SK-N-SH (cell line): ENCODE measurements around the gene INS. TPM values are rescaled to one million over a fixed set of nuclear protein-coding genes. Genes with fewer than 3 reads are reported as not detected.

ENCODE experiments used
- CTCF ChIA-PET: fragments of 300-600, 350-600 bp; formaldehyde crosslinking; extraction: SDS; loops from one replicate; lab custom pipeline; 2021; lab: Yijun Ruan, JAX
- POLR2A ChIA-PET: fragments of 350-600 bp; sonication (Branson Sonifier 250); formaldehyde crosslinking; extraction: SDS; loops from one replicate; lab custom pipeline; 2020; ENCODE audit warnings: antibody characterized with exemption, inconsistent platforms; lab: Yijun Ruan, JAX
- DNase-seq: peaks from one replicate; pipeline ENCODE4 v3.0.0; 2012
- H2AFZ ChIP-seq: fragments of 200-600 bp; sonication (generic); 2 replicates; pipeline ENCODE4 v1.8.1; 2016; ENCODE audit warnings: antibody characterized with exemption, mild to moderate bottlenecking, low read depth
- H3F3A ChIP-seq: fragments of 200-600 bp; sonication (generic); replicated peaks from 2 replicates; pipeline ENCODE3; 2016; ENCODE audit warnings: antibody characterized with exemption, mild to moderate bottlenecking; ENCODE audit not compliant: insufficient read depth
- H3K27ac ChIP-seq, 2 experiments: fragments of 200-500 bp in 1 of 2; fragments of 200-600 bp in 1 of 2; sonication (Bioruptor generic) in 1 of 2; sonication (generic), shearing (Covaris generic) in 1 of 2; 2 replicates each; pipeline versions ENCODE4 v1.5.1 to v1.6.1; 2014 to 2016; ENCODE audit warnings: low read depth in 2 of 2, inconsistent platforms in 1 of 2, low read length in 1 of 2, mild to moderate bottlenecking in 1 of 2, mixed read lengths in 1 of 2
- H3K27me3 ChIP-seq: fragments of 200-600 bp; sonication (generic), shearing (Covaris generic); 2 replicates; pipeline ENCODE4 v1.6.1; 2016; ENCODE audit warnings: mixed run types; ENCODE audit not compliant: insufficient read depth
- H3K36me3 ChIP-seq, 2 experiments: fragments of 200-500 bp in 1 of 2; fragments of 200-600 bp in 1 of 2; sonication (Bioruptor generic) in 1 of 2; sonication (generic) in 1 of 2; replicated peaks in 1 of 2; 2 replicates each; pipeline versions ENCODE3 to v1.5.1; 2014 to 2016; ENCODE audit warnings: low read length in 1 of 2, mild to moderate bottlenecking in 1 of 2; ENCODE audit not compliant: insufficient read depth in 2 of 2, control insufficient read depth in 1 of 2
- H3K4me1 ChIP-seq, 2 experiments: fragments of 200-500 bp in 1 of 2; fragments of 200-600 bp in 1 of 2; sonication (Bioruptor generic) in 1 of 2; sonication (generic), shearing (Covaris generic) in 1 of 2; 2 replicates each; pipeline versions ENCODE4 v1.5.1 to v1.6.1; 2014 to 2016; ENCODE audit warnings: low read depth in 1 of 2, low read length in 1 of 2, mixed run types in 1 of 2; ENCODE audit not compliant: insufficient read depth in 2 of 2, control insufficient read depth in 1 of 2
- H3K4me2 ChIP-seq: fragments of 200-600 bp; sonication (generic), shearing (Covaris generic); 2 replicates; pipeline ENCODE4 v1.6.1; 2017; ENCODE audit warnings: mixed run types
- H3K4me3 ChIP-seq, 2 experiments: fragments of 200-500 bp in 1 of 2; fragments of 200-600 bp in 1 of 2; sonication (Bioruptor generic) in 1 of 2; sonication (generic), shearing (Covaris generic) in 1 of 2; 2 replicates each; pipeline versions ENCODE4 v1.5.1 to v1.8.1; 2014 to 2016; ENCODE audit warnings: low read depth in 2 of 2, inconsistent platforms in 1 of 2, low read length in 1 of 2, mild to moderate bottlenecking in 1 of 2, mixed read lengths in 1 of 2, moderate library complexity in 1 of 2
- H3K79me2 ChIP-seq: fragments of 200-600 bp; sonication (generic); 2 replicates; pipeline ENCODE4 v1.8.1; 2017; ENCODE audit warnings: mild to moderate bottlenecking; ENCODE audit not compliant: insufficient read depth
- H3K9ac ChIP-seq: fragments of 200-600 bp; sonication (generic); 2 replicates; pipeline ENCODE4 v1.6.1; 2017; ENCODE audit warnings: mixed run types
- H3K9me2 ChIP-seq: fragments of 200-600 bp; sonication (generic); 2 replicates; pipeline ENCODE4 v1.6.1; 2017; ENCODE audit warnings: mixed run types
- H3K9me3 ChIP-seq: fragments of 200-600 bp; sonication (generic); 2 replicates; pipeline ENCODE4 v1.6.1; 2017; ENCODE audit warnings: mixed run types, mild to moderate bottlenecking, moderate library complexity
- H4K20me1 ChIP-seq: fragments of 200-600 bp; sonication (generic); 2 replicates; pipeline ENCODE4 v1.6.1; 2017; ENCODE audit warnings: mild to moderate bottlenecking, mixed run types; ENCODE audit not compliant: insufficient read depth
- CHD2 ChIP-seq: fragments of 150-350 bp; IDR thresholded peaks from 2 replicates; pipeline ENCODE4 v1.6.1; 2018; ENCODE audit warnings: low read length; ENCODE audit not compliant: partially characterized antibody
- EP300 ChIP-seq, 2 experiments: IDR thresholded peaks; 2 replicates each; pipeline versions ENCODE4 v1.4.0 to v1.6.1; 2012; ENCODE audit warnings: borderline replicate concordance in 1 of 2, low read depth in 1 of 2, low read length in 1 of 2
- EZH2phosphoT487 ChIP-seq: fragments of 200-600 bp; sonication (generic); IDR thresholded peaks from 2 replicates; pipeline ENCODE4 v1.6.1; 2017; ENCODE audit warnings: low read depth, mixed run types, mild to moderate bottlenecking, antibody characterized with exemption, moderate library complexity, borderline replicate concordance
- MEF2A ChIP-seq: IDR thresholded peaks from 2 replicates; pipeline ENCODE4 v1.4.0; 2012; ENCODE audit warnings: low read depth, borderline replicate concordance
- NFIC ChIP-seq: IDR thresholded peaks from 2 replicates; pipeline ENCODE4 v1.4.0; 2012; ENCODE audit warnings: borderline replicate concordance
- POLR2AphosphoS5 ChIP-seq: IDR thresholded peaks from 2 replicates; pipeline ENCODE4 v1.6.1; 2012; ENCODE audit warnings: low read depth, low read length
- RCOR1 ChIP-seq: fragments of 150-350 bp; IDR thresholded peaks from 2 replicates; pipeline ENCODE4 v1.6.1; 2017; ENCODE audit warnings: antibody characterized with exemption, low read length
- SMC3 ChIP-seq: IDR thresholded peaks from 2 replicates; pipeline ENCODE4 v1.6.1; 2012; ENCODE audit warnings: low read depth, low read length, improper control_type of control experiment
- TCF12 ChIP-seq: IDR thresholded peaks from 2 replicates; pipeline ENCODE4 v1.4.0; 2012
- YY1 ChIP-seq: IDR thresholded peaks from 2 replicates; pipeline ENCODE4 v1.4.0; 2012; ENCODE audit warnings: low read depth, mild to moderate bottlenecking
- WGBS: methylation state at CpG from one replicate; pipeline ENCODE4 v1.1.6; 2017; ENCODE audit warnings: low lambda C conversion rate; 5-methylcytosine and 5-hydroxymethylcytosine counted together
- polyA plus RNA-seq, 3 experiments: library from polyadenylated mRNA; depleted of rRNA; stranded (reverse); fragments of >200 nt; gene quantifications; 2 replicates each; pipeline ENCODE4 v1.2.3, GENCODE V29; 2012
- TF ChIP-seq, protein P1 (sequence below): fragments of 200-600 bp; sonication (generic); IDR thresholded peaks from 2 replicates; pipeline ENCODE4 v1.6.1; 2017; ENCODE audit warnings: antibody characterized with exemption, mild to moderate bottlenecking, moderate library complexity
- TF ChIP-seq, protein P2 (sequence below): IDR thresholded peaks from 2 replicates; pipeline ENCODE4; 2012
- TF ChIP-seq, protein P3 (sequence below): fragments of 150-350 bp; IDR thresholded peaks from 2 replicates; pipeline ENCODE4 v1.6.1; 2016; ENCODE audit warnings: mild to moderate bottlenecking, low read depth, low read length
- TF ChIP-seq, protein P4 (sequence below): IDR thresholded peaks from 2 replicates; pipeline ENCODE4 v1.6.1; 2012; ENCODE audit warnings: mild to moderate bottlenecking, low read depth, low read length, moderate library complexity

Gene INS
- polyA plus RNA-seq, 1 of the 3 experiments (the other 2 are of a cell fraction), result not detected

GRCh38 chr11:2158966-2159365 lies 2.0 kb downstream of the INS start:
- Histone ChIP-seq H3K4me2 (no peak overlapping the region), H3K9me3 (no peaks in the 10 kb centered on the region), H3K27ac (no peak overlapping the region), H3K4me3 (no peak overlapping the region), H3K79me2 (no peaks in the 10 kb centered on the region), H2AFZ (no peak overlapping the region), H3K4me1 (peaks cover 0 to 18% of the 10 kb centered on the region in 2 experiments; a peak in 1 of 4 replicates), H3K36me3 (no peaks in the 10 kb centered on the region), H3K9ac (no peak overlapping the region), H3K9me2 (no peaks in the 10 kb centered on the region), H3K27me3 (no peaks in the 10 kb centered on the region), H3F3A (no peaks in the 10 kb centered on the region), H4K20me1 (no peaks in the 10 kb centered on the region)
- CTCF ChIA-PET, result interaction anchor here (1.6 to 25.3 kb wide), 9 partner anchors 8 to 519 kb away, joined by 3 to 1098 read pairs (median 230); partner anchors contain the start of genes SYT8, TH and TNNI2
- 70% methylated on average over 7 of the region's 10 CpGs for WGBS
- DNase-seq, result no peak
- POLR2A ChIA-PET, result no interaction called here
- TF ChIP-seq MEF2A (no peak), SMC3 (no peak), POLR2AphosphoS5 (no peak), YY1 (no peak), RCOR1 (no peak), TCF12 (no peak), NFIC (no peak)
- TF ChIP-seq, protein P1, sequence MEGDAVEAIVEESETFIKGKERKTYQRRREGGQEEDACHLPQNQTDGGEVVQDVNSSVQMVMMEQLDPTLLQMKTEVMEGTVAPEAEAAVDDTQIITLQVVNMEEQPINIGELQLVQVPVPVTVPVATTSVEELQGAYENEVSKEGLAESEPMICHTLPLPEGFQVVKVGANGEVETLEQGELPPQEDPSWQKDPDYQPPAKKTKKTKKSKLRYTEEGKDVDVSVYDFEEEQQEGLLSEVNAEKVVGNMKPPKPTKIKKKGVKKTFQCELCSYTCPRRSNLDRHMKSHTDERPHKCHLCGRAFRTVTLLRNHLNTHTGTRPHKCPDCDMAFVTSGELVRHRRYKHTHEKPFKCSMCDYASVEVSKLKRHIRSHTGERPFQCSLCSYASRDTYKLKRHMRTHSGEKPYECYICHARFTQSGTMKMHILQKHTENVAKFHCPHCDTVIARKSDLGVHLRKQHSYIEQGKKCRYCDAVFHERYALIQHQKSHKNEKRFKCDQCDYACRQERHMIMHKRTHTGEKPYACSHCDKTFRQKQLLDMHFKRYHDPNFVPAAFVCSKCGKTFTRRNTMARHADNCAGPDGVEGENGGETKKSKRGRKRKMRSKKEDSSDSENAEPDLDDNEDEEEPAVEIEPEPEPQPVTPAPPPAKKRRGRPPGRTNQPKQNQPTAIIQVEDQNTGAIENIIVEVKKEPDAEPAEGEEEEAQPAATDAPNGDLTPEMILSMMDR, result no peak
- TF ChIP-seq, protein P2, sequence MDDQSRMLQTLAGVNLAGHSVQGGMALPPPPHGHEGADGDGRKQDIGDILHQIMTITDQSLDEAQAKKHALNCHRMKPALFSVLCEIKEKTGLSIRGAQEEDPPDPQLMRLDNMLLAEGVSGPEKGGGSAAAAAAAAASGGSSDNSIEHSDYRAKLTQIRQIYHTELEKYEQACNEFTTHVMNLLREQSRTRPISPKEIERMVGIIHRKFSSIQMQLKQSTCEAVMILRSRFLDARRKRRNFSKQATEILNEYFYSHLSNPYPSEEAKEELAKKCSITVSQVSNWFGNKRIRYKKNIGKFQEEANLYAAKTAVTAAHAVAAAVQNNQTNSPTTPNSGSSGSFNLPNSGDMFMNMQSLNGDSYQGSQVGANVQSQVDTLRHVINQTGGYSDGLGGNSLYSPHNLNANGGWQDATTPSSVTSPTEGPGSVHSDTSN, result no peak
- TF ChIP-seq, protein P3, sequence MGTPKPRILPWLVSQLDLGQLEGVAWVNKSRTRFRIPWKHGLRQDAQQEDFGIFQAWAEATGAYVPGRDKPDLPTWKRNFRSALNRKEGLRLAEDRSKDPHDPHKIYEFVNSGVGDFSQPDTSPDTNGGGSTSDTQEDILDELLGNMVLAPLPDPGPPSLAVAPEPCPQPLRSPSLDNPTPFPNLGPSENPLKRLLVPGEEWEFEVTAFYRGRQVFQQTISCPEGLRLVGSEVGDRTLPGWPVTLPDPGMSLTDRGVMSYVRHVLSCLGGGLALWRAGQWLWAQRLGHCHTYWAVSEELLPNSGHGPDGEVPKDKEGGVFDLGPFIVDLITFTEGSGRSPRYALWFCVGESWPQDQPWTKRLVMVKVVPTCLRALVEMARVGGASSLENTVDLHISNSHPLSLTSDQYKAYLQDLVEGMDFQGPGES, result no peak

- no peaks in the 10 kb centered on the region for H4K20me1 ChIP-seq
- no peak overlapping the region for H2AFZ ChIP-seq
- H3K9me3 ChIP-seq, result no peaks in the 10 kb centered on the region
- H3K27me3 ChIP-seq, result no peaks in the 10 kb centered on the region
- WGBS, result 77% methylated on average over 6 of the region's 13 CpGs
- CTCF ChIA-PET, result interaction anchor here (1.0 to 25.3 kb wide), 13 partner anchors 7 to 518 kb away, joined by 3 to 1098 read pairs (median 19); partner anchors contain the start of genes SYT8, TH and TNNI2
- no peaks in the 10 kb centered on the region for H3F3A ChIP-seq
- H3K4me1 ChIP-seq, result peaks cover 0 to 14% of the 10 kb centered on the region in 2 experiments; a peak in 1 of 4 replicates
- no peaks in the 10 kb centered on the region for H3K9me2 ChIP-seq
- no peaks in the 10 kb centered on the region for H3K79me2 ChIP-seq
- no peaks in the 10 kb centered on the region for H3K36me3 ChIP-seq
- H3K4me2 ChIP-seq, result no peak overlapping the region
- POLR2A ChIA-PET, result no interaction called here
- DNase-seq, result no peak
- TF ChIP-seq SMC3 (no peak), CHD2 (no peak), EZH2phosphoT487 (no peak), YY1 (no peak), EP300 (IDR thresholded peaks at IDR 0.05; ENCODE audit: borderline replicate concordance in 1 of 2, low read depth in 1 of 2, low read length in 1 of 2) (no peak)
- TF ChIP-seq, protein P4, sequence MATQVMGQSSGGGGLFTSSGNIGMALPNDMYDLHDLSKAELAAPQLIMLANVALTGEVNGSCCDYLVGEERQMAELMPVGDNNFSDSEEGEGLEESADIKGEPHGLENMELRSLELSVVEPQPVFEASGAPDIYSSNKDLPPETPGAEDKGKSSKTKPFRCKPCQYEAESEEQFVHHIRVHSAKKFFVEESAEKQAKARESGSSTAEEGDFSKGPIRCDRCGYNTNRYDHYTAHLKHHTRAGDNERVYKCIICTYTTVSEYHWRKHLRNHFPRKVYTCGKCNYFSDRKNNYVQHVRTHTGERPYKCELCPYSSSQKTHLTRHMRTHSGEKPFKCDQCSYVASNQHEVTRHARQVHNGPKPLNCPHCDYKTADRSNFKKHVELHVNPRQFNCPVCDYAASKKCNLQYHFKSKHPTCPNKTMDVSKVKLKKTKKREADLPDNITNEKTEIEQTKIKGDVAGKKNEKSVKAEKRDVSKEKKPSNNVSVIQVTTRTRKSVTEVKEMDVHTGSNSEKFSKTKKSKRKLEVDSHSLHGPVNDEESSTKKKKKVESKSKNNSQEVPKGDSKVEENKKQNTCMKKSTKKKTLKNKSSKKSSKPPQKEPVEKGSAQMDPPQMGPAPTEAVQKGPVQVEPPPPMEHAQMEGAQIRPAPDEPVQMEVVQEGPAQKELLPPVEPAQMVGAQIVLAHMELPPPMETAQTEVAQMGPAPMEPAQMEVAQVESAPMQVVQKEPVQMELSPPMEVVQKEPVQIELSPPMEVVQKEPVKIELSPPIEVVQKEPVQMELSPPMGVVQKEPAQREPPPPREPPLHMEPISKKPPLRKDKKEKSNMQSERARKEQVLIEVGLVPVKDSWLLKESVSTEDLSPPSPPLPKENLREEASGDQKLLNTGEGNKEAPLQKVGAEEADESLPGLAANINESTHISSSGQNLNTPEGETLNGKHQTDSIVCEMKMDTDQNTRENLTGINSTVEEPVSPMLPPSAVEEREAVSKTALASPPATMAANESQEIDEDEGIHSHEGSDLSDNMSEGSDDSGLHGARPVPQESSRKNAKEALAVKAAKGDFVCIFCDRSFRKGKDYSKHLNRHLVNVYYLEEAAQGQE, result no peak
- H3K27ac ChIP-seq, result no peak overlapping the region
- no peak overlapping the region for H3K4me3 ChIP-seq
- no peak overlapping the region for H3K9ac ChIP-seq
These were observed 2.7 kb downstream of the INS start for GRCh38 chr11:2158296-2158737.
